NT2/D1 (cell line): Measurements from ENCODE around the gene SLC2A6.

Experiments
- SUZ12 ChIP-seq: IDR thresholded peaks from 2 replicates; pipeline ENCODE4 v1.6.1; 2011; ENCODE audit not compliant: insufficient read length, insufficient read depth; ENCODE audit errors: extremely low read depth
- YY1 ChIP-seq: IDR thresholded peaks from 2 replicates; pipeline ENCODE4 v1.6.1; 2011; ENCODE audit not compliant: insufficient read length, insufficient read depth
- ZNF274 ChIP-seq: IDR thresholded peaks from 2 replicates; pipeline ENCODE4 v1.6.1; 2011; ENCODE audit warnings: mild to moderate bottlenecking, low read depth, low read length

- TF ChIP-seq YY1 (no peak), ZNF274 (no peak), SUZ12 (no peak)
Observed at GRCh38 chr9:133490201-133490681, 11.3 kb upstream of the SLC2A6 start.
